HG03064 (cell line): Measurements from ENCODE around the gene LPCAT1.
"Not testable (repeated sequence)": the region's sequence is repeated elsewhere in the genome, so short reads cannot be mapped to it uniquely, and the experiment has no call there.

Experiments used
- ATAC-seq: cut with Tn5 transposase; IDR thresholded peaks from one replicate; pipeline ENCODE4 v1.9.1; 2021; ENCODE audit warnings: low read depth; ENCODE audit not compliant: unreplicated experiment

LPCAT1 gene, protein sequence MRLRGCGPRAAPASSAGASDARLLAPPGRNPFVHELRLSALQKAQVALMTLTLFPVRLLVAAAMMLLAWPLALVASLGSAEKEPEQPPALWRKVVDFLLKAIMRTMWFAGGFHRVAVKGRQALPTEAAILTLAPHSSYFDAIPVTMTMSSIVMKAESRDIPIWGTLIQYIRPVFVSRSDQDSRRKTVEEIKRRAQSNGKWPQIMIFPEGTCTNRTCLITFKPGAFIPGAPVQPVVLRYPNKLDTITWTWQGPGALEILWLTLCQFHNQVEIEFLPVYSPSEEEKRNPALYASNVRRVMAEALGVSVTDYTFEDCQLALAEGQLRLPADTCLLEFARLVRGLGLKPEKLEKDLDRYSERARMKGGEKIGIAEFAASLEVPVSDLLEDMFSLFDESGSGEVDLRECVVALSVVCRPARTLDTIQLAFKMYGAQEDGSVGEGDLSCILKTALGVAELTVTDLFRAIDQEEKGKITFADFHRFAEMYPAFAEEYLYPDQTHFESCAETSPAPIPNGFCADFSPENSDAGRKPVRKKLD

DNA sequence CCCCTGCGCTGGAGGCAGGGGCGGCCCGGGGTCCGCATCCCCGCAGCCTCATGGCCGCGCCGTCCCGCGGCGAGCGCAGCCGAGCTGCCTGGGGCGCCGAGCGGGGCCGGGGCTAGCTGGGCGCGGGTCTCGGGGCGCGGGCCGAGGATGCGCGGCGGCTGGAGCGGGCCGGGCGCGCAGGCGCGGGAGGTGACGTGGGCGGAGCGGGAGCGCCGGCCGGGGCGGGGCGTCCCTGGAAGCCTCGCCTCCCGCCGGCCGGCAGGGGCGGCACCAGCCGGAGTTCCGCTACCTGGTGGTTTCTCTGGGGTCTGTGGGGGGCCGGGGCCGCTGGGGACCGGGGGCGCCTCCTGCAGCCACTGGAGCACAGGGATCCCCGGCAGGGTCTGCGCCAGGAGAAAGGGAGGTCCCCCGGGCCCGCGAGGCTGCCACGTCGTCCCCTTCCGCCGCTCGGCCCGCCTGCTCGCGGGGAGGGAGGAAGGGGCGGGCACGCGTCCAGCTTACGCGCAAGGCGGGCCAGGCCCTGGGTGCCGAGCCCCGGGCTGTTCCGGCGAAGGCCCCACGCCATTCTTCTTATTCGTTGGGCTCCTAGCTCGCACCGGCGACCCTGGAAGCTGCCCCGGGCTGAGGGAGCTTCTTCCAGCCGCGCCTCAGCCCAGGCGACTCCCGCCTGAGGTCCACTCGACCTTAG is at the start of gene LPCAT1:
Gene LPCAT1, minus strand, starts transcription at position 168 of the 688 bp plus-strand sequence. Its CDS starts 116 bp downstream, at position 52.
- peak; percentile 73 for ATAC-seq

DNA sequence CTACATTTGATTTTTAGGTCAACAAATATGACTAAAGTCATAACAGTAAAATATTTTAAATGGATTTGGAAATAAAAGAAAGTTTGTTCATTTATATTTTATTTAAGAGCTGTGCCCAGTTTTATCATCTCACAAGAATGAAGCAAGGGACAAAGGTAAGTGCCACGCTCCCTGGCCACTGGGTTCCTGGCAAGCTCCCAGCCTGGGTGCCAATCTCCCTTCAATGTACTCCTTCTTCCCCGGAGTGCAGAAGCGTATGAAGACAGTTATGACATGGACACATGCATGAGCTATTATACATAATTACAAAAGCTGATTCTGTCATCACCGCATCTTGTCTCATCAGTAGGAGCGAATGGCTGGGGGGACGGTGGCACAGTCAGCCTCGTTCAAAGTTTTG is 48.1 kb upstream of the LPCAT1 start:
- ATAC-seq, result not testable (repeated sequence)

DNA sequence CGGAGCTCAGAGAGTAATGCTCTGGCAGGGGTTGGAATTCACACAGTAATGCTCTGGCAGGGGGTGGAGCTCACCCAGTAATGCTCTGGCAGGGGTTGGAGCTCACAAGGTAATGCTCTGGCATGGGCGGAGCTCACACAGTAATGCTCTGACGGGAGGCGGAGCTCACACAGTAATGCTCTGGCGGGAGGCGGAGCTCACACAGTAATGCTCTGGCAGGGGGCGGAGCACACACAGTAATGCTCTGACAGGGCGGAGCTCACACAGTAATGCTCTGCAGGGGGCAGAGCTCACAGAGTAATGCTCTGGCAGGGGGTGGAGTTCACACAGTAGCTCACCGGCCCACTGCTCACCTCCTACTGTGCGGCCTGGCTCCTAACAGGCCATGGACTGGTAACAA is 47.2 kb upstream of the LPCAT1 start:
- ATAC-seq, result no peak

DNA sequence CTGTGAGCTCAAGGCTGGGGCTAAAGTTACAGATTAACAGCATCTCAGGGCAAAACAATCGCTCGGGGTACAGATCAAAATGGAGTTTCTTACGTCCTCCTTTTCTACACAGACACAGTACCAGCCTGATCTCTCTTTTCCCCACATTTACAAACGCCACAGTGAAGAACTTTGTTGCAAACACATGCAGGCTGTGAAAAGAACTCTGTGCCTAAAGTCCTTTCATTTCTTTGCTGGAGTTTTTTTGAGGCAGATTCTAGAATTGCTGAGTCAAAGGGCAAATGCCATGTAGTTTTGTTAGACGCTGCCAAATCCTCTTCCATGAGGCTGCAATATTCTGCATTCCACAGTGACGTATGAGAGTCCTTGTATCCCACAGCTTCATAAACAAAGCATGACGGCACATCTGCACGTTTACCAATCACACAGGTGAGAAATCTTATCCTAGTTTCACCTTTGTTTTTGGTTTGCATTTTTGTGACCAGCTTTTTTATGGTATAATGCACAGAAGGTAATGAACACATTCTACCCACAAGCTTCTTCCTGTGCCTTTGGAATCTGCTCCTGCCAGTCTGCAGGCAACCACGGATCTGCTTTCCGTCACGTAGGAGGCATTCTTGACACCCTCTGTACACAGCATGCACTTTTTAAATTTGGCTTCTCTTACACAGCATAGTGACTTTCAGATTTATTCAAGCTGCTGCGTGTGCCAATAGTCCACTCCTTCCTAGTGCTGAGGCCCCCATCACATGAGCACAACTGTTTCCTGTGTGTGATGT is 44.6 kb upstream of the LPCAT1 start:
- no peak for ATAC-seq

DNA sequence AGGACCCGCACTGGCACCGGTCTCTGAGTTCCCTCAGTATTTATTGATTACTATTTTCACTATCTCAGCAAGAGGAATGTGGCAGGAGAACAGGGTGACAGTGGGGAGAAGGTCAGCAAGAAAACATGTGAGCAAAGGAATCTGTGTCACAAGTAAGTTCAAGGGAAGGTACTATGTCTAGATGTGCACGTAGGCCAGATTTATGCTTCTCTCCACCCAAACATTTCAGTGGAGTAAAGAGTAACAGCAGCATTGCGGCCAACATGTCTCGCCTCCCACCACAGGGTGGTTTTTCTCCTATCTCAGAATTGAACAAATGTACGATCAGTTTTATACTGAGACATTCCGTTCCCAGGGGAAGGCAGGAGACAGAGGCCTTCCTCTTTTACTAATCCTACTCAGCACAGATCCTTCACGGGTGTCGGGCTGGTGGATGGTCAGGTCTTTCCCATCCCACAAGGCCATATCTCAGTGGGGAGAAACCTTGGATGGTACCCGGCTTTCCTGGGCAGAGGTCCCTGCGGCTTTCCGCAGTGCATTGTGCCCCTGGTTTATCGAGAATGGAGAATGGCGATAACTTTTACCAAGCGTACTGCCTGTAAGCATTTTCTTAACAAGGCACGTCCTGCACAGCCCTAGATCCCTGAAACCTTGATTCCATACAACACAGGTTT is 43.9 kb upstream of the LPCAT1 start:
- not testable (repeated sequence) for ATAC-seq

DNA sequence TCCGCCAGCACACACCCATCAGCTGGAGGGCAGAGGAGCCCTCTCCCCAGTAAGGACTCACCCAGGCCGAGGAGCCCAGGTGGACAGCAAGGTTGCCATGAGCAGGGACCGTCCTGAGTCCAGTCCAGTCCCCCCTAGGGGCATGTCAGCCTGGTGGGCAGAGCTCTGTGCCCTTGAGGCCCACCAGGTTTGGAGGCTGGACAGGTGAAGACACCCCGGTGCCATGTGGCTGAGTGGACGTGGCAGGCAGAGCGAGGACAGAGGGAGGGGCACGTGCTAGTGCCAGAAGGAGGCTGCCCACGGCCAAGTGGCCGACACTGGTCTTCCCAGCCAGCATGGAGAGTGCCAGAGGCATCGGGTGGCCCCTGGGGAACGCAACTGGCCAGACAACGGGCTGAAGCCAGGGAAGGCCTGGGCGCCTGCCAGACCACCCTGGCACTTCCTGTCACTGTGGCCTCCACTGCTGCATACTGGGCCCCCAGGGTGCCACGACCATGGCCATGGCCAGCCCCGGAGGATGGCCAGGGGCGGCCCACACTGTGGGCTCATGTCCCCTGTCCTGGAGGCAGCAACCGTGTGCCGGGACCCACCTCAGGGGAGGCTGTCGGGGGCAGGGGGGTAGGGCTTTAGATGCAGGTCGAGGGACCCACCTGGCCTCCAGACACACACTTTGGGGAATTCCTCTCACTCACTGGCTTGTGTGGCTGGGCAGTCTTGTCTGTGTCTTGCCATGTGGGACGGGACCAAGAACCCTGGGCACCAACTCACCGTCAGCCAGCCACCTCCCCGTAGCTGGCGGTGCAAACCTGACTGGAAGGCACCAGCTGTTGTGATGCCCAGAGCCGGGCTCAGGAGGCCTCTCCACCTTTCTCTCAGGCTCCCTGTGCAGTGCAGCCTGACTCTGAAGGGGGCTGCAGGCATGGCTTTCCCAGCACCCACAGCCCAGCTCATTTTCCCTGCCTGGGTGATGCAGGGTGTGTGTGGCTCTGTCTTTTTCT is 42.3 kb upstream of the LPCAT1 start:
- ATAC-seq, result no peak

DNA sequence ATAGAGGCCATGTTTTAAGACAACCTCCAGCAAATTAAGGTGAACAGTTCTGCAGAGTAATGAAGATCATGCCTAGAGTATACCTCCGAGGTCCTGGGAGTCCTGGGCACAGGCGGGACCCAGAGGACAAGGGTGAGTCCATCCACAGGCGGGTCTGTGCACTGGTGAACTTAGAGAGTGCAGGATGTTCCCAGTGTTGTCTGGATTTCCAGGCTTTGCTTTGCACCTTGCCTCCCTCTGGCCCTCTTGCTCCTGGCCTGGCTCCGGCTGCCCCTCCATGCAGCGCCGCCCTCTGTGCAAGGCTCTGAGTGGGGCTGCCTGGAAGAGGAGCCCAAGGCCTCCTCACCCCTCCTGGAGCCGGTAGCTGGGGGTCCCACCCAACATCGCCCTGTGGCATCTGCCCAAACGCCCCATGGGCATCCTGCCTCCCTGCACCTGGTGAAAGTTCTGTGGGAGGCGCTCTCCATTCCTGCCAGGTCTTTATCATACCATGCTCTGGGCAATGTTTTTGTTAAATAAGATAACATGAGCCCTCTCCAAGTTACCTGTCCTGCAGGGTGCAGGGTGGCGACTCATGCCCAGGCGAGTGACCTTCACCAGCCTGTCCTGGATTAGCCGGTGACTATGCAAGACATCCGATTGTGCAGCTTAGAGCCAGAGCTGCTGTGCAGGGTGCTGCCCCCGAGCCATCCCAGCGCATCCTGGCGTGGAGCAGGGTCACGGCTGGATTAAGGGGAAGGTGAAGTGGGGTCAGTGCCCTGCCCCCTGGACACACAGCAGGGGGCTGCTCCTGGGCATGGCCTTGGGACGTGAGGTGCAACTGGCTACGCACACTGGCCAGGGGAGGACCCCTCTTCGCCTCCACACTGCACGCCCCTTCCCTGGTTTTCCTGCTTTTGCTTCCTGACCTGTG is 41.3 kb upstream of the LPCAT1 start:
- no peak for ATAC-seq

DNA sequence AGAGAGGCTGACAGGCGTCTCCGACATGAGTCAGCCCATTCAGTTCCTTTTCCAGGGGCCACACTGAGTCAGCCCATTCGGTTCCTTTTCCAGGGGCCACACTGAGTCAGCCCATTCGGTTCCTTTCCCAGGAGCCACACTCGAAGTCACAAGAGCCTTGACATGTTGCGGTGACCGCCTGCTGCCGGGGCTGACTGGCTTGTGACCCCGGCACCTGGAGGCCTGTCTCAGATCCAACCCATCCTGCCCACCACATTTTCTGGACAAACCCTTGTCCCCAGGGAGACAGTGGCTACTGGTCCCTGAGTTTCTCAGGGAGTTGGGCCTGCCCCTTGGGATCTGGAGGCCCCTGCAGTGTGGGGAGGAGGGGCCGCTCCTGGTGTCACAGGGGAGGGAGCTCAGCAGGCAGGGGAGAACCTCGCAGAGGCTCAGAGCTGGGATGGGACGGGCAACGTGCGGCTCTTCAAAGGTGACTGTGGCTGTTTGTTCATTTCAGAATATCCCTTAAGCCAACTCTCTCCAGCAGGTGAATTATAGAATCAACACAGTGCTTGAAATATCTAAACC is 40.5 kb upstream of the LPCAT1 start:
- no peak for ATAC-seq

DNA sequence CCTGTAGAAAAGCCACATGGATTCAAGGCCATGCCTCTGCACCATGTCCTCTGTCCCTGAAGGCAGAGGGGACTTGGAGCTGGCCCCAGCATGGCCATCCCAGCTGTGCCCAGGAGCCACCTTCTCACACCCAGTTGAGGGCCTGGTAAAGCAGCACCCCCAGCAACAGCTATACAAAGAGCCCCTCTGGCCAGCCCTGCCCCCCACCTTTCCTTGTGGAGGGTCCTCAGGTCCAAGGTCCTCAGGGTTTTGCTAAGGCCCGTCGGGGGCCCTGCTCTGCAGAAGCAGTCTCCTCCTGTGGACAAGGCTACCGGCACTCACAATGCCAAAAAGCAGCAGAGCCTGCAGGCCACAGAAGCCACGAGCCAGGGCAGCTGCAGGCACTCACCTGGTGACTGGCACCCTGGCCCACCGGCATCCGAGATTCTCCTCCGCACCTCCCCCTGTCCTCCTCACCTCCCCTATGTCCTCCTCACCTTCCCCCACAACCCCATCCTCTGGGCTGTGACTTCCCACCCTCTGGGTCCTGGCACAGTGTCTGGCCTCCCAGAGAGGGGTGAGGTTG is 39.9 kb upstream of the LPCAT1 start:
- no peak for ATAC-seq

DNA sequence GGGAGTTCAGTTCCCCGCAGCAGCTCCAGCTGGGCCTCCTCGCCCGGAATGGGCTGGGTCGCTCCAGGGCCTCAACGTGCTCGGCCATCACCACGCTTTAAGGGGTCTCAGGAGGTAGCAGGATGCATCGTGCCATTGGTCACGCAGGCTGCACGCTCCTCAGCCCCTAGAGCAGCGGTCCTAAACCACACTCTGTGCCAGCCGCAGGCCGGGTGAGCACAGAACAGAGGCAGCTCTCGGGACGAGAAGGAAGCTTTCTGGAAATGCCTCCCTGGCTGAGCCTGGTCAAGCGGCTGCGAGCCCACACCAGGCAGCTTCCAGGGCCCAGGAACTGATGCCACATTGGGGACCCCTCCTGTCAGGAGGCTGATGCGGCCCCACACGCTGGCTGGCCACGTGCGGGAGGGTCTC is 39.3 kb upstream of the LPCAT1 start:
- ATAC-seq, result no peak

DNA sequence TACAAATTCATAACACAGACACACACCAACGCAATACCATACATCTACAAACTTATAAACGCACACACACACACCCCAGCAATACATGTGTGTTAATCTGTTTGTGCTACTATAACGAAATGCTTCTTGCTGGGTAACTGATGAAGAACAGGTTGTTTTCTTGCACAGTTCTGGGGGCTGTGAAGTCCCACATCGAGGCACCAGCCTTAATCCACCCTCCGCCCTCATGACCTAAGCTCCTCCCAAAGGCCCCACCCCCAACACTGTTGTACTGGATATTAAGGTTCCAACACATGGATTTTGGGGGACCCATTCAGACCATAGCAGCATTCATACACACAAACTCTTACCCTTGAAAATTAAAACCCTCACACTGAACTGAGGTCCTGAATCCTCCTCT is 38.8 kb upstream of the LPCAT1 start:
- ATAC-seq, result no peak

DNA sequence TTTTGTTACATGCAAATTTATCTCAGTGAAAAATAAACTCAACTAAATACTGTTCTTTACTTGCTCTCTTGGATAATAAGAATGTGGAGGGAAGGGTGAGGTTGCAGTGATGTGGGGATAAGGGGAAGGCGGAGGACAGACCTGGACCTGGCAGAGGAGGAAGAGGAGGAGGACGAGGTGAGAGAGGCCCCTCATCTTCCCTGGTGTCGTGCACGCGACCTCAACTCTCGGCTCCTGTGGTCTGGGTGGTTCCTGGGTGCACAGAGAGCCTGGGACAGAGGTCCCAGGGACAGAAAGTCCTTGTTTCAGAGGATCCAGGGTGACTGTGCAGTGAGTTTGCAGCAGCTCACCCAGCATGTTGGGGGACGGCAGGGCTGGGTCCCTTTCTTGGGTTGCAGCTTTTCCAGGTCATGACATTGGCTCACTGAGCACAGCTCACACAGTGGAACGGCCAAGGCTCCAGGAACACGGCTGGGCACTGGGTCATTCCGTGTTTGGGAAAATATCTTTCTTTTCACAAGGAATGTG is 37.7 kb upstream of the LPCAT1 start:
- ATAC-seq, result no peak

DNA sequence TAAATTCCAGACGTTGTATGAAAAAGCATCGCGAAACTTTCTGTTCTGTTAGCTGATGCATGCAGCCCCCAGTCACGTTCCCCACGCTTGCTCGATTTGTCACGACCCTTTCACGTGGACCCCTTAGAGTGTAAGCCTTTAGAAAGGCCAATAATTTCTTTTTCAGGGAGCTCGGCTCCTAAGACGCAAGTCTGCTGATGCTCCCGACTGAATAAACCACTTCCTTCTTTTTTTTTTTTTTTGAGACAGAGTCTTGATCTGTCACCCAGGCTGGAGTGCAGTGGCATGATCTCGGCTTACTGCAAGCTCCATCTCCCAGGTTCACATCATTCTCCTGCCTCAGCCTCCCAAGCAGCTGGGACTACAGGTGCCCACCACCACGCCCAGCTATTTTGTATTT is 36.7 kb upstream of the LPCAT1 start:
- not testable (repeated sequence) for ATAC-seq

DNA sequence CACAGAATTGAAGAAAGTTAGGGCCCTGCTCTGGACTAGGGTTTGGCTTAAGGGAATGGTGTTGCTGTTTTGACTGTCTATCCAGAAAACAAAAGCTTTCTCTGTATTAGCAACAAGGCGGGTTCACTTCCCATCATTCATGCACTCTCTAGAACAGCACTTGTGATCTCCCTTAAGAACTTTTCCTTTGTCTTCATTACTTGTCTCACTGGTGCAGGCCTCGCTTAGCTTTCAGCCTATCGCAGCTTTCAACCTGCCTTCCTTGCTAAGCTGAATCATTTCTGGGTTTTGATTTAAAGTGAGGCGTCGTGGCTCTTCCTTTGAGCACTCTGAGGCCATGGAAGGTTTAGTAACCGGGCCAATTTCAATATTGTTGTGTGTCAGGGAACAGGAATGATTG is 35.2 kb upstream of the LPCAT1 start:
- ATAC-seq, result no peak

DNA sequence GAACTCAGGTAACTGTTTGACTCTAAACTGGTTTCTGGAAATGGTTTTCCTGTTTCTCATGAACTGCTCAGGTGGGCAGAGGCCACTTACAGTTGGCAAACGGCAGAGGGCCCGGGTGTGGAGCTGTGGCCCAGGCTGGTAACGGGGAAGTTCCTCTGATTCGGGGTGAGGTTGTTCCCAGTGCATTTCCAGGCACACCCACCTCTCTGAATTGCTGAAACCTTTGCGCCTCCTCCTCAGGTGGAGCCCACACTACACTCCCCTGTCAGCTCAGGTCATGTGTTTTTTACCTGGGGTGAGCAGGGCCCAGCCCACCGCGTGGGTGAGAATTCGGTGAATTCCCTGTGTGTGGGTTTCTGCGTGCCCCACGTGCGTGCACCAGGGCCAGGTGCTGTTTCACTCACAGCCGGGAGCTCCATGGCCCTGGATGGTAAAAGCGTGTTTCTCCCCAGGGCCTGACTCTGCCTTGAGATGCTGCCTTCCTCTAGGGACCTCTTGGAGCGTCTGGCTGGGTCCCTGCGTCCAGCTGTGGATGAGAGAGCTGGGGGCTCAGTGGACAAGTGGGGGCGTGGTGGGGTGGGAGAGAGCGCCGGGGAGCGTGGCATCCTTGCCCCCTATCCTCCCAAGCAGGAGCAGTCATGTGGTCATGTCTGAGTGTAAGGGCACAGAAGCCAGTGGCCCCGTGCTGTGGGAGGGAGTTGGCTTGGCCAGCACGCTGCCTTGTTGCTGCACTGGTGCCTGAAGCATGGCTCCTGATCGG is 33.5 kb upstream of the LPCAT1 start:
- ATAC-seq, result no peak
